AG04450 (cell line): Measurements from ENCODE around the gene BABAM2. TPM values are rescaled to one million over a fixed set of nuclear protein-coding genes. Genes with fewer than 3 reads are reported as not detected.

Experiments used
- CTCF ChIA-PET: fragments of 300-600, 350-600 bp; formaldehyde crosslinking; extraction: SDS; loops from one replicate; lab custom pipeline; 2022; ENCODE audit warnings: antibody characterized with exemption, inconsistent platforms; lab: Charles Lee
- POLR2A ChIA-PET: fragments of 350-600 bp; formaldehyde crosslinking; extraction: SDS; loops from one replicate; lab custom pipeline; 2021; ENCODE audit warnings: antibody characterized with exemption, inconsistent platforms; lab: Yijun Ruan, JAX
- DNase-seq: peaks from one replicate; pipeline ENCODE4 v3.0.0-alpha.2; 2011; ENCODE audit warnings: low read depth, low spot score
- H3K27ac ChIP-seq: one replicate; pipeline ENCODE4 v1.5.1; 2012; ENCODE audit warnings: low read depth, low read length, control low read depth
- H3K27me3 ChIP-seq: one replicate; pipeline ENCODE4 v1.6.0; 2012; ENCODE audit warnings: low read length; ENCODE audit not compliant: control insufficient read depth, insufficient read depth
- H3K4me3 ChIP-seq: 2 replicates; pipeline ENCODE4 v1.5.1; 2011; ENCODE audit warnings: mild to moderate bottlenecking, low read depth, low read length, control low read depth
- H3K9me3 ChIP-seq: 2 replicates; pipeline ENCODE4 v1.5.1; 2012; ENCODE audit warnings: low read length; ENCODE audit not compliant: control insufficient read depth, insufficient read depth
- CTCF ChIP-seq: IDR thresholded peaks from 2 replicates; pipeline ENCODE4 v1.5.1; 2011; ENCODE audit warnings: low read depth, low read length, control low read depth, inconsistent platforms
- polyA plus RNA-seq: library from polyadenylated mRNA; depleted of rRNA; stranded (reverse); fragments of >200 nt; gene quantifications from 2 replicates; pipeline ENCODE4 v1.2.3, GENCODE V29; 2011

Gene BABAM2
- polyA plus RNA-seq, 1 experiment: 44.5 TPM

GRCh38 chr2:28046921-28047320, 156.4 kb downstream of the BABAM2 start:
- ChIA-PET POLR2A (no interaction called here), CTCF (interaction anchor here (1.2 kb wide), 1 partner anchor 16 kb away, joined by 4 read pairs; no protein-coding TSS in a partner anchor)
- no peak overlapping the region for H3K4me3 ChIP-seq
- no peaks in the 10 kb centered on the region for H3K27me3 ChIP-seq
- H3K9me3 ChIP-seq: no peaks in the 10 kb centered on the region
- no peak overlapping the region for H3K27ac ChIP-seq
- no peak for DNase-seq
- no peak for TF ChIP-seq CTCF

DNA sequence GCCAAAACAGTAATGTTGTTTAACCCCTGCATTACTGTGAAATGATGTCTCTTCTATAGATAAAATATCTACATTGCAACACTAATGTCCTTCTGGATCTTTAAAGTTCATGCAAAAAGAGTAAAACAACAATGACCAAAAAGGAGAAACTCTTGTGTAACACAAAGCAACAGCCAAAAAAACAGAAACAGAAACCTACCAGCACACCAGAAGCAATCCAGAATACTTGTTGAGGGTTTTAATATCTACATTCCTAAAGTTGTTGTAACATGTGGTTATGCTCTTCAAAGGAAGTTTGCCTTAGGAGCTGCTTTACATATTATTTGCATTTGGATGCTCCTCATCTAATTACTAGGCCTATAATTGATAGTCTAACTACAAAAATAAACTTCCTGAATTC, 157.2 kb downstream of the BABAM2 start:
- POLR2A ChIA-PET: no interaction called here
- DNase-seq: peak; percentile 44
- H3K9me3 ChIP-seq: no peaks in the 10 kb centered on the region
- CTCF ChIA-PET: interaction anchor here (1.2 kb wide), 1 partner anchor 293 kb away, joined by 3 read pairs; no protein-coding TSS in a partner anchor
- TF ChIP-seq CTCF: no peak
- no peak overlapping the region for H3K4me3 ChIP-seq
- H3K27me3 ChIP-seq: no peaks in the 10 kb centered on the region
- H3K27ac ChIP-seq: no peak overlapping the region

- DNase-seq: no peak
- Histone ChIP-seq H3K4me3 (no peak overlapping the region), H3K9me3 (no peaks in the 10 kb centered on the region), H3K27me3 (no peaks in the 10 kb centered on the region), H3K27ac (no peak overlapping the region)
- CTCF ChIA-PET: interaction anchor here (1.2 kb wide), 1 partner anchor 294 kb away, joined by 3 read pairs; no protein-coding TSS in a partner anchor
- TF ChIP-seq CTCF: no peak
- POLR2A ChIA-PET: no interaction called here
Measured at GRCh38 chr2:28048341-28048740, 157.8 kb downstream of the BABAM2 start.

DNA sequence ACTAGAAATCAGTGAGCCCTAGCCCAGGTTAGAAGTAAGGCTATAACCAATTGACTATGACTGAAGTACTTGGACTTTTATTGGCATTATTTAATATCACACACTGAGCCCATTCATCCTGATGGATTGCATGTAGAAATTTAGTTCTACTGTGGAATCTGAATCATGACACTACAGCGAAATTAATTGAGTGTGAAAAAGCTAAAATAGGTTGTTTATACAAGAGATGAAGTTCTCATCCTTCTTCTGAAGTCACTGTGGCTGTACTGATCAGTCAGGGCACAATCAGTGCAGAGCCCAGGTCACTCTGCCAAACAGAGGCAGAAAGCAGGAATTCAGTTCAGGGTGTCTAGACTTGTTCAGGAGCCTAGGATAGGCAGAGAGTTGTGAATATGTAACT, 158.9 kb downstream of the BABAM2 start:
- Histone ChIP-seq H3K27me3 (no peaks in the 10 kb centered on the region), H3K27ac (no peak overlapping the region), H3K9me3 (no peaks in the 10 kb centered on the region), H3K4me3 (no peak overlapping the region)
- TF ChIP-seq CTCF: no peak
- POLR2A ChIA-PET: no interaction called here
- no peak for DNase-seq
- CTCF ChIA-PET: no interaction called here

- no peak for DNase-seq
- no peaks in the 10 kb centered on the region for H3K9me3 ChIP-seq
- H3K27ac ChIP-seq: no peak overlapping the region
- no peak overlapping the region for H3K4me3 ChIP-seq
- ChIA-PET CTCF (no interaction called here), POLR2A (no interaction called here)
- no peaks in the 10 kb centered on the region for H3K27me3 ChIP-seq
- TF ChIP-seq CTCF: no peak
Measured at GRCh38 chr2:28049899-28050298, 159.4 kb downstream of the BABAM2 start.
